ENCODE measurements around the gene ADK. TPM values are rescaled to one million over a fixed set of nuclear protein-coding genes. Genes with fewer than 3 reads are reported as not detected.
A peak's percentile ranks its signal among the peaks of the same experiment; 100 is the strongest.

ADK gene
- total RNA-seq, 3 donors from 2014 or later, result 13.8 to 24.0 (median 22.9) TPM

- ATAC-seq (peak; percentile 86), DNase-seq (peak in 1 of 3 donors; percentile 29)
- no peak overlapping the region for H3K4me3 ChIP-seq
- no peaks in the 10 kb centered on the region for H3K36me3 ChIP-seq (ENCODE audit: low read depth)
- H3K4me1 ChIP-seq (ENCODE audit: low read depth), result peaks cover 8% of the 10 kb centered on the region
- no peaks in the 10 kb centered on the region for H3K9me3 ChIP-seq
- intact Hi-C loops (cut with DNase I, micrococcal nuclease), result no loop called here
- no peak for TF ChIP-seq CTCF (IDR thresholded peaks at IDR 0.05)
Observed at GRCh38 chr10:74189999-74190421, 39.0 kb downstream of the ADK start.

DNA sequence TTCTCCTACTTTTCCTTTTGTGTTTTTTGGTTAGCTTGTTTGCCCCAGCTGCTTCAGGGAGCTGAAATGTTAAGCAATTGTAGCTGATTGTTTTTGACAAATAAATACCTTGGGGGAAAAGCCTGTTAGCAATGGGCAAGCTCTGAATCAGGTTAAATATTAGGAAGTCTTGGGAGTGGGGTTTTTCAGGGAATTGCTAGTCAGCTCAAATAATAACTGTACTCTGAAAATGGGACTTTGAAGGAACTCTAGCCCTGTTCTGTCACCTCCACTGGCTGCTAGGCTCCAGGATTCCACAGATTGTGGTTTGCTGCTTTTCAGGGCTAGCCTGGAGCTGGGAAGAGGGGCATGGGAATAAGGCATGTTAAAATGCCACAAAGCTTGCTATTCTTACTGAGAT is 39.5 kb downstream of the ADK start:
- no peaks in the 10 kb centered on the region for H3K36me3 ChIP-seq (ENCODE audit: low read depth)
- DNase-seq, result no peak
- peak; percentile 13 for ATAC-seq
- TF ChIP-seq CTCF (IDR thresholded peaks at IDR 0.05), result no peak
- H3K4me1 ChIP-seq (ENCODE audit: low read depth), result peaks cover 8% of the 10 kb centered on the region
- H3K9me3 ChIP-seq, result no peaks in the 10 kb centered on the region
- H3K4me3 ChIP-seq, result no peak overlapping the region
- intact Hi-C loops (cut with DNase I, micrococcal nuclease), result no loop called here

- H3K4me3 ChIP-seq, result no peak overlapping the region
- no peak for DNase-seq
- no peak for ATAC-seq
- TF ChIP-seq CTCF (IDR thresholded peaks at IDR 0.05), result no peak
- peaks cover 8% of the 10 kb centered on the region for H3K4me1 ChIP-seq (ENCODE audit: low read depth)
- H3K36me3 ChIP-seq (ENCODE audit: low read depth), result no peaks in the 10 kb centered on the region
- intact Hi-C loops (cut with DNase I, micrococcal nuclease), result no loop called here
- no peaks in the 10 kb centered on the region for H3K9me3 ChIP-seq
Observed at GRCh38 chr10:74194545-74194944, 43.5 kb downstream of the ADK start.

GRCh38 chr10:74194999-74195398 is 44.0 kb downstream of the ADK start:
- peaks cover 8% of the 10 kb centered on the region for H3K4me1 ChIP-seq (ENCODE audit: low read depth)
- no peaks in the 10 kb centered on the region for H3K9me3 ChIP-seq
- ATAC-seq (no peak), DNase-seq (no peak)
- no peak overlapping the region for H3K4me3 ChIP-seq
- TF ChIP-seq CTCF (IDR thresholded peaks at IDR 0.05), result no peak
- intact Hi-C loops (cut with DNase I, micrococcal nuclease), result no loop called here
- no peaks in the 10 kb centered on the region for H3K36me3 ChIP-seq (ENCODE audit: low read depth)

- no peak for DNase-seq
- no peak for TF ChIP-seq CTCF (IDR thresholded peaks at IDR 0.05)
- intact Hi-C loops (cut with DNase I, micrococcal nuclease), result no loop called here
- Histone ChIP-seq H3K4me1 (ENCODE audit: low read depth) (no peaks in the 10 kb centered on the region), H3K4me3 (no peak overlapping the region), H3K9me3 (no peaks in the 10 kb centered on the region), H3K36me3 (ENCODE audit: low read depth) (no peaks in the 10 kb centered on the region)
- no peak for ATAC-seq
Observed at GRCh38 chr10:74199315-74199714, 48.3 kb downstream of the ADK start.

GRCh38 chr10:74202356-74202755 is 51.3 kb downstream of the ADK start:
- no peaks in the 10 kb centered on the region for H3K9me3 ChIP-seq
- DNase-seq (no peak), ATAC-seq (no peak)
- H3K4me3 ChIP-seq, result no peak overlapping the region
- TF ChIP-seq CTCF (IDR thresholded peaks at IDR 0.05), result no peak
- no peaks in the 10 kb centered on the region for H3K4me1 ChIP-seq (ENCODE audit: low read depth)
- no peaks in the 10 kb centered on the region for H3K36me3 ChIP-seq (ENCODE audit: low read depth)
- intact Hi-C loops (cut with DNase I, micrococcal nuclease), result no loop called here
